ENCODE measurements around the gene CLDN18. TPM values are rescaled to one million over a fixed set of nuclear protein-coding genes. Genes with fewer than 3 reads are reported as not detected.

Gene CLDN18
- total RNA-seq, 4 donors from 2014 or later: 0.13 TPM; not detected in 3

DNA sequence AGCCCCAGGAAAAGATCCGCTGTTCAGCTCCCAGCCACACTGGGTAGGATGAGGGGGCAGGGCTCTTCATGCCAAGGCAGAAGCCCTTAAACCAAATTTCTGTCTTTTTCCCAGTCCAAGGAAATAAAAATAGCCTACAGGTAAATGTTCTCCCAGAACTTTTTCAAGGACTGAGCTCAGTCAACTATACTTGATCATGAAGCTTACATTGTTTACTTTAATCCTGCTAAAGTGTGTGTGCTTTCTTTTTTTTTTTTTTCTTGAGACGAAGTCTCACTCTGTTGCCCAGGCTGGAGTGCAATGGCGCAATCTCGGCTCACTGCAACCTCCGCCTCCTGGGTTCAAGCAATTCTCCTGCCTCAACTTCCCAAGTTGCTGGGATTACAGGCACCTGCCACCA is 17.9 kb downstream of the CLDN18 start:
- no peak for DNase-seq (ENCODE audit: low spot score in 2 of 2)
- 91 to 96% methylated on average over 5 of the region's 5 CpGs for WGBS, 2 donors
- TF ChIP-seq, protein P1, sequence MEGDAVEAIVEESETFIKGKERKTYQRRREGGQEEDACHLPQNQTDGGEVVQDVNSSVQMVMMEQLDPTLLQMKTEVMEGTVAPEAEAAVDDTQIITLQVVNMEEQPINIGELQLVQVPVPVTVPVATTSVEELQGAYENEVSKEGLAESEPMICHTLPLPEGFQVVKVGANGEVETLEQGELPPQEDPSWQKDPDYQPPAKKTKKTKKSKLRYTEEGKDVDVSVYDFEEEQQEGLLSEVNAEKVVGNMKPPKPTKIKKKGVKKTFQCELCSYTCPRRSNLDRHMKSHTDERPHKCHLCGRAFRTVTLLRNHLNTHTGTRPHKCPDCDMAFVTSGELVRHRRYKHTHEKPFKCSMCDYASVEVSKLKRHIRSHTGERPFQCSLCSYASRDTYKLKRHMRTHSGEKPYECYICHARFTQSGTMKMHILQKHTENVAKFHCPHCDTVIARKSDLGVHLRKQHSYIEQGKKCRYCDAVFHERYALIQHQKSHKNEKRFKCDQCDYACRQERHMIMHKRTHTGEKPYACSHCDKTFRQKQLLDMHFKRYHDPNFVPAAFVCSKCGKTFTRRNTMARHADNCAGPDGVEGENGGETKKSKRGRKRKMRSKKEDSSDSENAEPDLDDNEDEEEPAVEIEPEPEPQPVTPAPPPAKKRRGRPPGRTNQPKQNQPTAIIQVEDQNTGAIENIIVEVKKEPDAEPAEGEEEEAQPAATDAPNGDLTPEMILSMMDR (IDR thresholded peaks at IDR 0.05): no peak
- no peak for TF ChIP-seq POLR2A (IDR thresholded peaks at IDR 0.05)
- intact Hi-C loops (cut with DNase I; ENCODE audit: low total_unique reads): no loop called here
- H3K4me3 ChIP-seq (ENCODE audit: low read depth, poor library complexity, severe bottlenecking): no peak overlapping the region

GRCh38 chr3:138030734-138031280 is 20.8 kb downstream of the CLDN18 start:
- WGBS, 2 donors: 88 to 91% methylated on average over 11 of the region's 11 CpGs
- intact Hi-C loops (cut with DNase I; ENCODE audit: low total_unique reads): no loop called here

GRCh38 chr3:138031536-138031935 is 21.6 kb downstream of the CLDN18 start:
- WGBS, 2 donors: 94 to 95% methylated on average over 3 of the region's 3 CpGs
- no peak overlapping the region for H3K4me3 ChIP-seq (ENCODE audit: low read depth, poor library complexity, severe bottlenecking)
- TF ChIP-seq POLR2A (IDR thresholded peaks at IDR 0.05): no peak
- TF ChIP-seq, protein P1 (IDR thresholded peaks at IDR 0.05): no peak
- DNase-seq (ENCODE audit: low spot score in 2 of 2): no peak
- intact Hi-C loops (cut with DNase I; ENCODE audit: low total_unique reads): no loop called here

More at GRCh38 chr3:138030734-138031280, 20.8 kb downstream of the CLDN18 start:
- TF ChIP-seq POLR2A (IDR thresholded peaks at IDR 0.05): no peak
- TF ChIP-seq, protein P1 (IDR thresholded peaks at IDR 0.05): no peak
- no peak overlapping the region for H3K4me3 ChIP-seq (ENCODE audit: low read depth, poor library complexity, severe bottlenecking)
- DNase-seq (ENCODE audit: low spot score in 2 of 2): no peak

- intact Hi-C loops (cut with DNase I; ENCODE audit: low total_unique reads): no loop called here
- WGBS, 2 donors: 95 to 96% methylated on average over 3 of the region's 3 CpGs
- H3K4me3 ChIP-seq (ENCODE audit: low read depth, poor library complexity, severe bottlenecking): no peak overlapping the region
- no peak for TF ChIP-seq POLR2A (IDR thresholded peaks at IDR 0.05)
- TF ChIP-seq, protein P1 (IDR thresholded peaks at IDR 0.05): no peak
- no peak for DNase-seq (ENCODE audit: low spot score in 2 of 2)
Observed at GRCh38 chr3:138032567-138032966, 22.6 kb downstream of the CLDN18 start.

- 93 to 95% methylated on average over 2 of the region's 2 CpGs for WGBS, 2 donors
- intact Hi-C loops (cut with DNase I; ENCODE audit: low total_unique reads): no loop called here
- no peak for DNase-seq (ENCODE audit: low spot score in 2 of 2)
- no peak overlapping the region for H3K4me3 ChIP-seq (ENCODE audit: low read depth, poor library complexity, severe bottlenecking)
- TF ChIP-seq POLR2A (IDR thresholded peaks at IDR 0.05): no peak
- TF ChIP-seq, protein P1 (IDR thresholded peaks at IDR 0.05): no peak
Observed at GRCh38 chr3:138033202-138033691, 23.3 kb downstream of the CLDN18 start.

GRCh38 chr3:138034918-138035317 is 25.0 kb downstream of the CLDN18 start:
- TF ChIP-seq POLR2A (IDR thresholded peaks at IDR 0.05): no peak
- TF ChIP-seq, protein P1 (IDR thresholded peaks at IDR 0.05): no peak
- no peak for DNase-seq (ENCODE audit: low spot score in 2 of 2)
- intact Hi-C loops (cut with DNase I; ENCODE audit: low total_unique reads): no loop called here
- no peak overlapping the region for H3K4me3 ChIP-seq (ENCODE audit: low read depth, poor library complexity, severe bottlenecking)
- 83 to 90% methylated on average over 1 of the region's 1 CpG for WGBS, 2 donors
